HG02763 (cell line): ENCODE results near the gene RFFL.

Experiments
- ATAC-seq: cut with Tn5 transposase; IDR thresholded peaks from one replicate; pipeline ENCODE4 v1.9.1; 2021; ENCODE audit warnings: mild to moderate bottlenecking, moderate library complexity; ENCODE audit not compliant: unreplicated experiment

RFFL gene

DNA sequence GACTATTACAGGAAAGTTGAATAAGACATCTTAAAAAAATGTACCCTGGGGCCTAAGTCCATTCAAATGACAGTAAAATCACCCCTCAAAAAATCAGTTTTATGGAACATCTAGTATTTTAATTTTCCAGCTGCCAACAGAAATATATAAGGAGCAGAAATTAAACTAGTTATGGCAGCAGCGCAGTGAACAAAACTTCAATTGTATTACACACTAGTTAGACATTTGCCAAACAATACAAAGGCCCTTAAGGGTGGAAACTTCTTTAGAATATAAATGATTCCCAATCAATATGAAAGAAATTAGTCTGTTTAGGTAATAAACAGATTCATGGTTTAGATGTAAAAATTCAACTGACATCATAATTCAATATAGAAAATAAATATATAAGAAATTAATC, 18.1 kb upstream of the RFFL start:
- ATAC-seq, result no peak

DNA sequence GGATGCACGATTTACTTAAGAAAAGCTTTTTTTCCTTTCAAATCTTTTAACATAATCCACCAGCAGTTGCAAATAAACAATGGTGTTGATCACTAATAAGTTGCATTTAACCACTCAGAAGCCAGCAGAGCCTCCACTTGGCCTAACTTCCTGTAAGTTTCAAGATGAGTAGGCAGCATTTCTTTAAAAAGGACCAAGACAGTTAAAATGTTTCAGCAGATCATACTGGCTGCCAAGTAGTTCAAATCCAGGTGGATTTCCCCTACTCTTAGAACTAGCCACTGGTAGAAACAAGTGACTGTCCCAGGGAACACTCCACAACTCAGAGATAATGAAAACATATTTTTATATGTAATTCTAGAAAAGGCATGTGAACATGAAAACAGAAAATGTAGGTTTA, 17.0 kb upstream of the RFFL start:
- peak; percentile 62 for ATAC-seq

DNA sequence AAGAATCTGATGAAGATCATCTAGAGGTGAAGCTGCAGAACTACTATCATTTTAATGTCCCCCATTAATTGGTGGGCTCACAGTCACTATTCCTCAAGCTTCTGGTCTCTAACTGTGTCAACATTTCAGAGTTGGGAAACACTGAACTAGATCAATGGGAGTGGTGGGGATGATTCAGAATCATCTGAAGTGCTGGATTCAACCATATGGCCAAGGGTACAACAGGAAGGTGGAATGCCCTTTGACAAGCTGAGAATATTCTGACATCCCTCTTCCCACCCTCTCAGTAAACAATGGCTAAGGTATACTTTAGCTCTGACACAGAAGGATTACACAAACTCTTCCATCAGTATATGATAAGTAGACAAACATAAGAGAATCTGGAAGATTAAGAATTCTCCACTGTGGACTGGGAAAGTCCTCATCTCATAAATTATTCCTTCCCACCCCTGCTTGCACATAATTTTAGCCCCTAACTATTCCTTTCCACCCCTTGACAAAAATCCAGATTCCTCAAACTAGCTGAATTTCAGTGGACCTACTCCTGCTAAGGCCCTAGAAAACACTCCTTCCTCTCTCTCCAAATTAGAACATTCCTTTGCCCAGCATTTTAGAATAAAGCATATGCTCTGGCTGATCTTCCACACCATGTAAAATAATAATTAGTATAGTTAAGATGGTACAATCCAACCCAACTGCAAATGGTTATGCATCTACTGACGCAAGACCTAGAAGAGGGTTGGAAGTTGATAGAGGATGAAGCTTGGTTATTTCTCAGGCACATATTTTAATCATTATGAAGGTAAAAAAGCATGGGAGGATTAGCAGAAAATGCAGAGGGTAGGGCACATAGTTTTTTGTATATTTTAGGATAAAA, 16.3 kb upstream of the RFFL start:
- ATAC-seq, result no peak

DNA sequence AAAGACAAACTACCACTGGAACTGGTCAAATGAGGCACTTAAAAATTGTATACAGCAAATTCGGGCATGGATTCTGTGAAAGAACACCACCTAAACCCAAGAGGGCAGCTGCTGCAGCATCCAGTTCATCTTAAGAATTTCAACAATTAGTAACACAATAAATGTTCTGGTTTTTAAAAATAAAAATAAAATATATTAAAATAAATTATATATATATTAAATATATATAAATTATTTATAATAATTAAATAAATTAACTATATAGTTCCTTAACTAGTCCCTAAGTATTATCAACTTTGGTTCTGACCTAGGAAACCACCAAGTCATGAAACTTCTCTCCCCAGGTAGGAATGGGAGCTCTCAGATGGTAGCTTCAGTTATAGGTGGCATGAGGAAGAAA, 13.4 kb upstream of the RFFL start:
- ATAC-seq, result no peak

DNA sequence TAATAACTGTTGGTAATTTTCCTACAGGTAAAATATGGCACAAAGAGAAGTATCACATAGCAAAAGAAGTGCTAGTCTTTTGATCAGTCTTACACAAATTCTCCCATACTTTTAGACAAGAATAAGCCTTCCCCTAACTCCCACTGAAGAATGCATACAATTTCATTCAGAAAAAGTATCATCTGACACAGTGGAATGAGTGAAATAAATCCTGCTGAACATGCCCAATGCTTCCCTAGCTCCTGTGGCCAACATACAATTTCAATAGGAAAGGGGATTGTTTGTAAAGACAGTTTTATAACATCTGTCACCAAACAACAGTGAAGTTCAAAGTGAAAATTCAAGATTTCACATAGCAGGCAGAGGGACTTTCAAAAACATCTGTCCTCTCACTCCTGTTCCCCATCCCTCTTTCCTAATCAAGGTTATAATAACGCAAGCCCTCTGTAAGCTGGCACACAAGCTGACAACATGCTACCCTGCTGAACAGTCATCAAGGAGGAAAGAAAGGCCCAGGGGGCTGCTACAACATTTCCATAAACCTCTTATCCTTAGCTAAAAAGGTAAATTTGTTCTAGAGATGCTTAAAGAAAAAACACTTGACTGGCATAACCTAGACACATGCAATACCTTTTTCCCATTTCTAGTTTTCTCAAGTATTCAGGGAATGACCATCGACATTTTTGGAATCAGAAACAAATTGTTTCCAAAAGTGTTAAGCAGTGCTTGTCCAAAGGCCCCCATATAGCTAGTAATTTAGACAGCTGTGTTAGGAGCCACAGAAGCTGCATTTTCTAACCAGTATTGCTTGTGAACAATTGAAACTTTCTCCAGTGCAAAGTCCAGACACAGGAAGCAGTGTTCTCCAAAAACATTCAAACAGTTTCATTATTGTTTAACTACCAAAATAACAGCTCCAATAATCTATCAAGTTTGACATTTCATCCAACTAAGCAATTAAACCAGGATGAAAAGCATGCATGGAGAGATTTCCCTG, 11.5 kb upstream of the RFFL start:
- ATAC-seq, result no peak

- no peak for ATAC-seq
These were observed 10.6 kb upstream of the RFFL start for GRCh38 chr17:35073991-35074627.

DNA sequence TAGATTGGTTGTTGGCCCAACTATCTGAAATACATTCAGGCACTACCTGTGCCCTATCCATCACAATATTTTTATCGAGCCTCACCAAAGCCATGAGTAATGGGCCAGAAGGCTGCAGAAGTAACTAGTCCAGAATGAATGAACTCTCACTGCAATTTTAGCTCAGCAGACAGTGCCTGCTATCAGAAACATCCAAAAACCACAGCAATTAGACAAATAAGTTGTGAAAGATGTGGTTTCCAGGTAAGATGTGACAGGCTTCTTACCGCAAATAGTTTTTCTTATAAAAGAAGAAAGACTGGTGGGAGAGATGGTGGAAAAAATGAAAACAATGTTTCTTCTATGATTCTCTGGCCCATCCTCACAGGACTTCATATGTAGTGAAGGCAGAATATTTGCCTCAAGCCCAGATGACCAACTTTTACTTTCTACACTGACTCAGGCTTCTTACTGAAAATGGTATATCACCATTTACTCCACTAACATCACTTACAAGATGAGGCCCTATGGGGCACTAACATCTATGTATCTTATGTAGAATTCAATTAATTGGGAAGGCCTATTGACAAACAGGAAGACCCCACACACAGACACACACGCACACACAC, 9.8 kb upstream of the RFFL start:
- ATAC-seq, result no peak

DNA sequence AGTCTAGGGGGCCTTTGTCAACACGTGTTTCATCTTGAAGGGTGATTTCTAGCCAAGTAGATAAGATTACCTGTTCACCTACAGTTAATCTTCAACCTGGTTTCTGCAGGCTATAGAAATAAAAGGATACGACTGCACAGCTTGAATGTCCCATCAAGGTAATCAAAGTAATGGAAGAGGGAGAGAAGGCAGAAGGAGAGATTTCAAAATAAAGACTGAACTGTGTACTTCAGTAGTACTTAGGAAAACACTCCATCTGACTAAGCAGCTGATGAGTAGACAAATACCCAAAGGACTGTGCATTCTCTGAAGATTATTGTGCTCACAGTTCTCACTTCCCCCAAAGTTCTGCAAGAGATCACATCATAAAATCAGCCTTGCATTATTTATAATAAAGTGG, 5.8 kb upstream of the RFFL start:
- ATAC-seq, result no peak

- no peak for ATAC-seq
These were observed 4.7 kb upstream of the RFFL start for GRCh38 chr17:35068249-35068648.

GRCh38 chr17:35065880-35066279, 2.4 kb upstream of the RFFL start:
- no peak for ATAC-seq

- no peak for ATAC-seq
These were observed 1.2 kb upstream of the RFFL start for GRCh38 chr17:35064516-35065215.

DNA sequence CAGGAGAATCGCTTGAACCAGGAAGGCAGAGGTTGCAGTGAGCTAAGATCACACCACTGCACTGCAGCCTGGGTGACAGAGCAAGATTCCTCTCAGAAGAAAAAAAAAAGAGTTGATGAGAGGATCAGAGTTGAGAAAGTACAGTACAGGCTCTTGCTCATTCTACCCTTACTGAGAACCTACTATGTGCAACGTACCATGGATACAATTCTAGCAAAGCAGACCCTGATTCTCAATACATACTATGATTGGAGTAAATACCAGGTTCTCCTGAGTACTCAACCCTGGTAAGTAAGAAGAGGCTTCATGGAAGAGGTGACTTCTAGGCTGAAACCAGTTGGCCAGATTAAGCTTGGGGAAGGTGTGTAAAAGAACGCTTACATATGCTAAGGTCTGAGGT, 1.2 kb downstream of the RFFL start:
- no peak for ATAC-seq

- no peak for ATAC-seq
These were observed 6.1 kb downstream of the RFFL start for GRCh38 chr17:35057332-35057915.

- no peak for ATAC-seq
These were observed 7.5 kb downstream of the RFFL start for GRCh38 chr17:35056013-35056412.

- ATAC-seq, result no peak
These were observed 10.3 kb downstream of the RFFL start for GRCh38 chr17:35053204-35053603.

DNA sequence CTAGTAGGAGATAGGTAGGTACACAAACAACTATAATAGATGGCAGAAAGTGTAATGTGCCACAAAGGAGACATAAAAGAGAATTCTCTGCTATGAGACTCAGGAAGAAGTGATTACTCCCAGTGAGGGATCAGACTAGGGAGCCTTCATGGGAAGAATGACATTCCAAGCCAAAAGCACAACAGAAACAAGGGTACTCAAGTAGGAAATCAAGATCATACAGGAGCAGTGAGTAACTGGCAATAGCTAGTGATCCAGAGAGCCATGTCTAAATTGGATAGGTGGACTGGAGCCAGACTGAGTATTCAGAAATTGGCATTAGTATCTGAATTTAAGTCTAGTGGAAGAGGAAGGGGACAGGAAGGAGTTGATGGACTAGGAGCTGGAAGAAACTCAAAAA, 10.7 kb downstream of the RFFL start:
- no peak for ATAC-seq

- ATAC-seq, result no peak
These were observed 11.3 kb downstream of the RFFL start for GRCh38 chr17:35052241-35052610.

DNA sequence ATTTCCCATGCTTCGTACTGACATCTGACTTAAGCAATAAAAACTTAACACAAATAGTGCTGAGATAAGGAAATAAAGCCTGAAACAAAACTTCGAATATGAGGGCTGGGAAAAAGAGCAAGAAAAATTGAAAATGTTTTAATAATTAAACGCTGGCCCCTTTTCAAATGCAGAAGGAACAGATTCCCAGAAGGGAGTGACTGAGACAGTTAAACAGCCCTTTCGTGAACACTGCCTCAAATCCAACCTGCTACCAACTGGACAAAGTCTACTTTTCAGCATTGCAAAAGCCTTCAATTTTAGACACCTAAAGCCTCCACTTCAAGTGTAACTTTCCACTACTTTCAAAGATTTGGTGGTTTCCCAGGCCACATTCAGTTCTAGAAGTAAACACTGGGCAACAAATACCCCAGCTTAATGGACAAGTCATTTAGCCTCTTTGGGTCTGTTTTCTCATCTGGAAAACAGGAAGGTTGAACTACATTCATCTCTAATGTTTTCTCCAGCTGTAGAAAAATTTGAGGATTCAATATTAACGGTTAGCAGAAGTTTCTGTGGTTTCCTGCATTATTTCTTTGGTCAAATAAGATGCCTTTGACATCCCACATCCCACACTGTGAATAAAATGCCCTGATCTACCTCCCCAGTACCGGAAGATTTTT, 11.8 kb downstream of the RFFL start:
- ATAC-seq, result no peak

- peak; percentile 55 for ATAC-seq
These were observed 12.3 kb downstream of the RFFL start for GRCh38 chr17:35051183-35051578.
